K562 (cell line): Measurements from ENCODE around the gene TMEM260. TPM values are rescaled to one million over a fixed set of nuclear protein-coding genes. Genes with fewer than 3 reads are reported as not detected.

Experiments used
- ATAC-seq: fragments of 200-7000 bp; cut with Tn5 transposase; 3 replicates; pipeline ENCODE4 v1.9.1; 2020; ENCODE audit warnings: moderate library complexity
- BruUV-seq: library from RNA; stranded (reverse); fragments of 400-500 nt; replicated peaks from 2 replicates; lab custom pipeline; 2021; lab: Mats Ljungman, UMichigan
- CTCF ChIA-PET: fragments of 300-600 bp; formaldehyde crosslinking; extraction: SDS; loops from one replicate; lab custom pipeline; 2021; ENCODE audit warnings: low intra/inter-chr PET ratio; lab: Yijun Ruan, JAX
- POLR2A ChIA-PET: fragments of 300-600, 350-650 bp; sonication (Branson Sonifier 250); formaldehyde crosslinking; extraction: SDS; loops from one replicate; lab custom pipeline; 2021; ENCODE audit warnings: antibody characterized with exemption, inconsistent platforms; lab: Yijun Ruan, JAX
- DNase-seq, 4 experiments: peaks; one replicate each; pipeline versions ENCODE4 v3.0.0 to v3.0.0-alpha.2; 2011 to 2018; ENCODE audit warnings: low spot score in 3 of 4, mixed read lengths in 3 of 4; ENCODE audit errors: extremely low read depth in 1 of 4
- FAIRE-seq: peaks from 2 replicates; lab custom pipeline; 2011; peaks lifted over from hg19 to GRCh38; lab: Jason Lieb, UNC
- H2AFZ ChIP-seq: 2 replicates; pipeline ENCODE4 v1.6.0; 2011; ENCODE audit warnings: low read depth, low read length, control low read depth, inconsistent platforms
- H3K27ac ChIP-seq: fragments of 200-600 bp; 3 replicates; pipeline ENCODE4 v1.8.0; 2011; ENCODE audit warnings: low read depth, mild to moderate bottlenecking, control low read depth, inconsistent platforms, low read length, moderate library complexity, mixed read lengths; ENCODE audit errors: extremely low read depth
- H3K27me3 ChIP-seq, 2 experiments: fragments of 300-600 bp in 1 of 2; 2 replicates in 1 of 2; 3 replicates in 1 of 2; pipeline versions ENCODE4 v1.6.0 to v1.8.0; 2011; ENCODE audit warnings: inconsistent platforms in 2 of 2, low read length in 2 of 2, mild to moderate bottlenecking in 1 of 2, mixed read lengths in 1 of 2, moderate library complexity in 1 of 2; ENCODE audit not compliant: control insufficient read depth in 2 of 2, insufficient read depth in 2 of 2
- H3K36me3 ChIP-seq: fragments of 300-600 bp; 3 replicates; pipeline ENCODE4 v1.8.0; 2011; ENCODE audit warnings: mild to moderate bottlenecking, low read length, inconsistent platforms; ENCODE audit not compliant: control insufficient read depth, insufficient read depth
- H3K4me1 ChIP-seq, 2 experiments: fragments of 200-600 bp in 1 of 2; replicated peaks in 1 of 2; 2 replicates in 1 of 2; 3 replicates in 1 of 2; pipeline versions ENCODE4 v1.5.1 to v1.8.0; 2011; ENCODE audit warnings: inconsistent platforms in 2 of 2, low read length in 2 of 2, mild to moderate bottlenecking in 1 of 2, mixed read lengths in 1 of 2, moderate library complexity in 1 of 2; ENCODE audit not compliant: control insufficient read depth in 2 of 2, insufficient read depth in 2 of 2
- H3K4me2 ChIP-seq: 2 replicates; pipeline ENCODE4 v1.6.1; 2011; ENCODE audit warnings: low read length, control low read depth, inconsistent platforms, mixed read lengths; ENCODE audit not compliant: insufficient read depth
- H3K4me3 ChIP-seq: fragments of 200-600 bp; sonication (generic), shearing (Covaris generic); 2 replicates; pipeline ENCODE4 v1.5.1; 2016; ENCODE audit warnings: control low read depth, inconsistent platforms
- H3K79me2 ChIP-seq: fragments of 200-600 bp; 3 replicates; pipeline ENCODE4 v1.8.0; 2011; ENCODE audit warnings: low read length, inconsistent platforms; ENCODE audit not compliant: control insufficient read depth, insufficient read depth
- H3K9ac ChIP-seq, 2 experiments: 2 replicates each; pipeline versions ENCODE4 v1.6.0 to v1.6.1; 2011; ENCODE audit warnings: low read depth in 2 of 2, low read length in 2 of 2, control low read depth in 1 of 2, inconsistent platforms in 1 of 2, mild to moderate bottlenecking in 1 of 2, mixed read lengths in 1 of 2; ENCODE audit not compliant: insufficient read depth in 1 of 2
- H3K9me1 ChIP-seq: one replicate; pipeline ENCODE4 v1.6.0; 2011; ENCODE audit warnings: inconsistent platforms, mild to moderate bottlenecking, low read length, moderate library complexity; ENCODE audit not compliant: control insufficient read depth, insufficient read depth
- H3K9me3 ChIP-seq: replicated peaks from 2 replicates; pipeline ENCODE4 v1.5.1; 2011; ENCODE audit warnings: low read depth, low read length, inconsistent platforms; ENCODE audit not compliant: control insufficient read depth, insufficient read depth
- H4K20me1 ChIP-seq: replicated peaks from 2 replicates; pipeline ENCODE4 v1.6.1; 2011; ENCODE audit warnings: low read length, inconsistent platforms, mixed read lengths; ENCODE audit not compliant: control insufficient read depth, insufficient read depth
- BMI1 ChIP-seq: fragments of 150-350 bp; IDR thresholded peaks from 2 replicates; pipeline ENCODE4 v1.6.1; 2014; ENCODE audit warnings: low read length
- GTF2E2 ChIP-seq: fragments of 200-800 bp; sonication (Bioruptor generic); IDR thresholded peaks from 2 replicates; pipeline ENCODE4 v1.6.1; 2016; ENCODE audit warnings: missing genetic modification characterization, missing compliant biosample characterization
- HEY1 ChIP-seq: fragments of 250-450 bp; sonication (Bioruptor Pico); IDR thresholded peaks from 2 replicates; pipeline ENCODE4 v1.5.0; 2020; ENCODE audit warnings: mild to moderate bottlenecking, moderate library complexity, borderline replicate concordance
- JUND ChIP-seq, 2 experiments: IDR thresholded peaks; 2 replicates in 1 of 2; 3 replicates in 1 of 2; pipeline ENCODE4 v1.6.1; 2011; ENCODE audit warnings: borderline replicate concordance in 2 of 2, low read depth in 2 of 2, low read length in 2 of 2, improper control_type of control experiment in 1 of 2, missing biosample characterization in 1 of 2, missing genetic modification characterization in 1 of 2, missing genetic modification reagents in 1 of 2
- KDM4B ChIP-seq, 2 experiments: fragments of 450-650 bp in 1 of 2; sonication (generic) in 1 of 2; IDR thresholded peaks; 2 replicates each; pipeline ENCODE4 v1.6.1; 2016 to 2017; ENCODE audit warnings: borderline replicate concordance in 2 of 2, antibody characterized with exemption in 1 of 2, low read depth in 1 of 2, mild to moderate bottlenecking in 1 of 2
- KLF10 ChIP-seq: fragments of 250-450 bp; sonication (Bioruptor Pico); IDR thresholded peaks from 2 replicates; pipeline ENCODE4 v1.6.1; 2021; ENCODE audit warnings: matching md5 sums
- MTF1 ChIP-seq: fragments of 250-450 bp; sonication (Bioruptor Pico); IDR thresholded peaks from 2 replicates; pipeline ENCODE4 v1.9.0; 2021; ENCODE audit warnings: moderate library complexity, mild to moderate bottlenecking, inconsistent platforms, borderline replicate concordance
- PRDM10 ChIP-seq: fragments of 450-650 bp; IDR thresholded peaks from 2 replicates; pipeline ENCODE4 v1.6.1; 2018; ENCODE audit not compliant: partially characterized antibody
- PTBP1 ChIP-seq: fragments of 200-400 bp; formaldehyde crosslinking; IDR thresholded peaks from 2 replicates; pipeline ENCODE4 v1.6.1; 2017; ENCODE audit warnings: low read depth, low read length
- SAFB2 ChIP-seq: fragments of 200-400 bp; formaldehyde crosslinking; IDR thresholded peaks from 2 replicates; pipeline ENCODE4 v1.6.1; 2018; ENCODE audit warnings: borderline replicate concordance, low read length, low read depth, moderate library complexity; ENCODE audit not compliant: severe bottlenecking
- SETDB1 ChIP-seq: IDR thresholded peaks from one replicate; pipeline ENCODE4 v1.6.1; 2012; ENCODE audit warnings: low read length, control low read depth, inconsistent platforms
- SP2 ChIP-seq: IDR thresholded peaks from 2 replicates; pipeline ENCODE4 v1.6.1; 2011; ENCODE audit warnings: mild to moderate bottlenecking, low read depth, low read length, moderate library complexity; ENCODE audit not compliant: poor library complexity, severe bottlenecking; ENCODE audit errors: extremely low read depth
- TAF1 ChIP-seq: IDR thresholded peaks from 2 replicates; pipeline ENCODE4 v1.6.1; 2011; ENCODE audit warnings: mild to moderate bottlenecking, low read length, moderate library complexity; ENCODE audit not compliant: insufficient read depth, control insufficient read depth, severe bottlenecking; ENCODE audit errors: extremely low read depth
- ZNF609 ChIP-seq: sonication (generic); formaldehyde crosslinking; IDR thresholded peaks from 2 replicates; pipeline ENCODE4 v1.8.1; 2023; ENCODE audit warnings: missing genetic modification reagents, mild to moderate bottlenecking, borderline replicate concordance
- WGBS: fragments of 100-300 bp; shearing (Covaris generic); methylation state at CpG from one replicate; pipeline ENCODE4 v1.1.6; 2016; ENCODE audit warnings: low coverage, mixed read lengths; ENCODE audit not compliant: insufficient coverage; ENCODE audit errors: missing lambda C conversion rate; 5-methylcytosine and 5-hydroxymethylcytosine counted together
- in situ Hi-C: fragments of 300-500 bp; cut with MboI; formaldehyde crosslinking; loops from 4 replicates; pipeline ENCODE4 v1.15.0; 2018; ENCODE audit warnings: inconsistent platforms, mixed read lengths
- intact Hi-C: fragments of 100-400 bp; cut with micrococcal nuclease; formaldehyde crosslinking; loops from 2 replicates; pipeline ENCODE4 v1.14.2; 2022
- polyA plus RNA-seq, 8 experiments: library from polyadenylated mRNA; depleted of rRNA in 4 of 8; stranded (reverse) in 5 of 8; unstranded in 3 of 8; fragments of >200 nt; fragmentation: Nextera tagmentation in 2 of 8; fragmentation: Illumina TruSeq in 1 of 8; extraction: Ambion mirVana in 2 of 8; extraction: Trizol in 1 of 8; gene quantifications; 2 replicates each; pipeline versions ENCODE4 v1.2.1 to v1.2.3, GENCODE V29; 2011 to 2014; ENCODE audit warnings: inconsistent platforms in 1 of 8, missing spikeins in 1 of 8
- total RNA-seq, 7 experiments: library from RNA; depleted of rRNA in 6 of 7; stranded (reverse); fragments of >200 nt in 6 of 7; fragmentation: Illumina TruSeq in 2 of 7; extraction: Trizol in 2 of 7; gene quantifications; 2 replicates each; pipeline versions ENCODE4 v1.2.1 to v1.2.3, GENCODE V29; 2011 to 2021; ENCODE audit warnings: low replicate concordance in 1 of 7

TMEM260 gene
- total and polyA plus RNA-seq, 9 of the 15 experiments (the other 6 are each of a cell fraction or from before 2014, with no cell fraction given), result 2.2 to 9.4 (median 6.0) TPM

- H3K27ac ChIP-seq, result no peak overlapping the region
- H3K4me1 ChIP-seq, result no peaks in the 10 kb centered on the region
- CTCF ChIA-PET, result no interaction called here
- no peaks in the 10 kb centered on the region for H3K27me3 ChIP-seq
- no peak for ATAC-seq
- intact Hi-C loops, result no loop called here
- no peaks in the 10 kb centered on the region for H3K9me1 ChIP-seq
- no TSS peak for BruUV-seq
- H3K36me3 ChIP-seq, result peaks cover 14% of the 10 kb centered on the region; the same call in 2 of the 3 replicates
- no peak overlapping the region for H3K9ac ChIP-seq
- WGBS, result 57% methylated on average over 1 of the region's 3 CpGs
- in situ Hi-C loops, result no loop called here
- DNase-seq, result no peak
- no peak overlapping the region for H3K4me2 ChIP-seq
- POLR2A ChIA-PET, result no interaction called here
- H3K79me2 ChIP-seq, result no peaks in the 10 kb centered on the region
- no peaks in the 10 kb centered on the region for H4K20me1 ChIP-seq
- H3K9me3 ChIP-seq, result no peaks in the 10 kb centered on the region
- no peak overlapping the region for H3K4me3 ChIP-seq
- FAIRE-seq, result no peak
- no peak overlapping the region for H2AFZ ChIP-seq
- TF ChIP-seq JUND (IDR thresholded peaks at IDR 0.05; ENCODE audit: borderline replicate concordance, low read depth, low read length) (no peak), JUND (tag; IDR thresholded peaks at IDR 0.05; ENCODE audit: borderline replicate concordance, low read depth, low read length) (no peak), TAF1 (no peak), KLF10 (no peak), BMI1 (no peak), MTF1 (CRISPR knock-in tag) (no peak), SP2 (no peak), ZNF609 (no peak), HEY1 (no peak), GTF2E2 (tag) (no peak), PTBP1 (no peak), KDM4B (IDR thresholded peaks at IDR 0.05; ENCODE audit: borderline replicate concordance in 2 of 2, low read depth in 1 of 2) (no peak), SAFB2 (no peak), SETDB1 (no peak), PRDM10 (no peak)
Measured at GRCh38 chr14:56630707-56631106, 51.1 kb downstream of the TMEM260 start.
